H9 (cell line): ENCODE results near the gene PLXNC1. TPM values are rescaled to one million over a fixed set of nuclear protein-coding genes. Genes with fewer than 3 reads are reported as not detected.

Experiments used
- DNase-seq: peaks from one replicate; pipeline ENCODE4 v3.0.0-alpha.2; 2017
- H2AFZ ChIP-seq: one replicate; pipeline ENCODE4 v1.6.1; 2013; ENCODE audit warnings: mild to moderate bottlenecking, low read length, control low read depth, moderate library complexity
- H2AK5ac ChIP-seq: 2 replicates; pipeline ENCODE4 v1.6.1; 2013; ENCODE audit warnings: low read length, control low read depth, mixed read lengths; ENCODE audit not compliant: insufficient read length
- H2BK120ac ChIP-seq: one replicate; pipeline ENCODE4 v1.6.1; 2013; ENCODE audit warnings: low read depth, mild to moderate bottlenecking, low read length, control low read depth, inconsistent platforms; ENCODE audit not compliant: poor library complexity, severe bottlenecking
- H2BK12ac ChIP-seq: 2 replicates; pipeline ENCODE4 v1.6.1; 2013; ENCODE audit warnings: low read length, control low read depth, mixed read lengths, low read depth; ENCODE audit not compliant: insufficient read length
- H2BK15ac ChIP-seq: 2 replicates; pipeline ENCODE4 v1.6.1; 2013; ENCODE audit warnings: low read depth, low read length, control low read depth
- H2BK20ac ChIP-seq: one replicate; pipeline ENCODE4 v1.6.1; 2013; ENCODE audit warnings: low read depth, mild to moderate bottlenecking, low read length, control low read depth, inconsistent platforms; ENCODE audit not compliant: poor library complexity, severe bottlenecking
- H2BK5ac ChIP-seq: 2 replicates; pipeline ENCODE4 v1.6.1; 2013; ENCODE audit warnings: low read length, control low read depth, mixed read lengths; ENCODE audit not compliant: insufficient read length
- H3K14ac ChIP-seq: 2 replicates; pipeline ENCODE4 v1.6.1; 2013; ENCODE audit warnings: low read length, control low read depth; ENCODE audit not compliant: insufficient read depth
- H3K18ac ChIP-seq: 2 replicates; pipeline ENCODE4 v1.6.1; 2013; ENCODE audit warnings: low read depth, mild to moderate bottlenecking, mixed read lengths, low read length, control low read depth; ENCODE audit not compliant: insufficient read length
- H3K23ac ChIP-seq: 2 replicates; pipeline ENCODE4 v1.6.1; 2013; ENCODE audit warnings: low read length, control low read depth, mixed read lengths, low read depth; ENCODE audit not compliant: insufficient read length
- H3K23me2 ChIP-seq: 2 replicates; pipeline ENCODE4 v1.6.1; 2013; ENCODE audit warnings: low read depth, mild to moderate bottlenecking, mixed read lengths, low read length, control low read depth; ENCODE audit not compliant: insufficient read length, poor library complexity, severe bottlenecking
- H3K27ac ChIP-seq: 2 replicates; pipeline ENCODE4 v1.5.1; 2013; ENCODE audit warnings: low read length, control low read depth, mixed read lengths, low read depth; ENCODE audit not compliant: insufficient read length
- H3K27me3 ChIP-seq: 2 replicates; pipeline ENCODE4 v1.6.1; 2013; ENCODE audit warnings: low read length, control low read depth, inconsistent platforms; ENCODE audit not compliant: insufficient read depth
- H3K4ac ChIP-seq: 2 replicates; pipeline ENCODE4 v1.6.1; 2013; ENCODE audit warnings: low read depth, mild to moderate bottlenecking, control low read depth, inconsistent platforms, low read length, moderate library complexity
- H3K4me1 ChIP-seq: 2 replicates; pipeline ENCODE4 v1.6.1; 2013; ENCODE audit warnings: low read length, control low read depth, inconsistent platforms; ENCODE audit not compliant: insufficient read depth
- H3K4me2 ChIP-seq: 2 replicates; pipeline ENCODE4 v1.6.1; 2013; ENCODE audit warnings: low read length, control low read depth, mixed read lengths; ENCODE audit not compliant: insufficient read length, insufficient read depth
- H3K56ac ChIP-seq: 2 replicates; pipeline ENCODE4 v1.6.1; 2013; ENCODE audit warnings: low read depth, mild to moderate bottlenecking, mixed read lengths, low read length, control low read depth; ENCODE audit not compliant: insufficient read length
- H3K79me1 ChIP-seq: 2 replicates; pipeline ENCODE4 v1.6.1; 2013; ENCODE audit warnings: low read depth, mild to moderate bottlenecking, moderate library complexity, low read length, control low read depth, inconsistent platforms; ENCODE audit not compliant: insufficient read depth, poor library complexity, severe bottlenecking
- H3K79me2 ChIP-seq: 2 replicates; pipeline ENCODE4 v1.6.1; 2013; ENCODE audit warnings: low read length, control low read depth, inconsistent platforms; ENCODE audit not compliant: insufficient read depth
- H3K9ac ChIP-seq: 2 replicates; pipeline ENCODE4 v1.6.1; 2013; ENCODE audit warnings: low read length, control low read depth, mixed read lengths; ENCODE audit not compliant: insufficient read length; ENCODE audit errors: extremely low read depth
- H3K9me3 ChIP-seq: one replicate; pipeline ENCODE4 v1.6.1; 2013; ENCODE audit warnings: low read depth, low read length, inconsistent platforms; ENCODE audit not compliant: control insufficient read depth
- H3T11ph ChIP-seq: one replicate; pipeline ENCODE4 v1.6.1; 2013; ENCODE audit warnings: mild to moderate bottlenecking, low read length, control low read depth, inconsistent platforms
- H4K20me1 ChIP-seq: one replicate; pipeline ENCODE4 v1.6.1; 2013; ENCODE audit not compliant: control insufficient read depth, insufficient read length, insufficient read depth
- H4K5ac ChIP-seq: 2 replicates; pipeline ENCODE4 v1.6.1; 2013; ENCODE audit warnings: low read depth, mild to moderate bottlenecking, mixed read lengths, low read length, control low read depth; ENCODE audit not compliant: insufficient read length
- H4K8ac ChIP-seq: replicated peaks from 2 replicates; pipeline ENCODE4 v1.6.1; 2013; ENCODE audit warnings: low read length, control low read depth, mixed read lengths, low read depth; ENCODE audit not compliant: insufficient read length
- H4K91ac ChIP-seq: 2 replicates; pipeline ENCODE4 v1.6.1; 2013; ENCODE audit warnings: low read depth, mild to moderate bottlenecking, moderate library complexity, mixed read lengths, low read length, control low read depth; ENCODE audit not compliant: insufficient read length
- H3K27ac Mint-ChIP-seq, 3 experiments: 2 replicates in 2 of 3; 3 replicates in 1 of 3; pipeline ENCODE4 v1.8.0; 2020 to 2021; ENCODE audit warnings: mixed read lengths in 3 of 3, mild to moderate bottlenecking in 1 of 3, moderate library complexity in 1 of 3
- H3K27me3 Mint-ChIP-seq: 2 replicates; pipeline ENCODE4 v1.8.0; 2021; ENCODE audit warnings: low read depth, mild to moderate bottlenecking, moderate library complexity, mixed read lengths
- H3K36me3 Mint-ChIP-seq, 3 experiments: 2 replicates in 2 of 3; 3 replicates in 1 of 3; pipeline ENCODE4 v1.8.0; 2020 to 2021; ENCODE audit warnings: low read depth in 3 of 3, mixed read lengths in 3 of 3; ENCODE audit not compliant: insufficient read depth in 1 of 3
- H3K4me1 Mint-ChIP-seq, 2 experiments: 2 replicates each; pipeline ENCODE4 v1.8.0; 2020; ENCODE audit warnings: mixed read lengths in 2 of 2
- H3K4me3 Mint-ChIP-seq, 2 experiments: 2 replicates in 1 of 2; 3 replicates in 1 of 2; pipeline ENCODE4 v1.8.0; 2020 to 2021; ENCODE audit warnings: mild to moderate bottlenecking in 2 of 2, mixed read lengths in 2 of 2, moderate library complexity in 1 of 2
- H3K9me3 Mint-ChIP-seq, 2 experiments: 2 replicates in 1 of 2; 3 replicates in 1 of 2; pipeline ENCODE4 v1.8.0; 2020; ENCODE audit warnings: mild to moderate bottlenecking in 2 of 2, mixed read lengths in 2 of 2, moderate library complexity in 1 of 2
- CTCF ChIP-seq: fragments of 200-600 bp; sonication (generic); conservative IDR thresholded peaks from 3 replicates; pipeline ENCODE4 v1.8.0; 2021; ENCODE audit warnings: antibody characterized with exemption, mild to moderate bottlenecking
- WGBS: extraction: QIAGEN DNeasy Blood & Tissue Kit; methylation state at CpG from one replicate; pipeline ENCODE4 v1.1.7; 2013; ENCODE audit warnings: missing lambda C conversion rate, low lambda C conversion rate, mixed read lengths; ENCODE audit not compliant: insufficient read length; ENCODE audit errors: extremely low coverage; 5-methylcytosine and 5-hydroxymethylcytosine counted together
- total RNA-seq: library from RNA; stranded (reverse); gene quantifications from 2 replicates; pipeline ENCODE4 v1.2.1, GENCODE V29; 2021

PLXNC1 gene
- total RNA-seq, 1 experiment from 2014 or later: 1.2 TPM

- no peak overlapping the region for H3K23ac ChIP-seq
- no peaks in the 10 kb centered on the region for H3K79me2 ChIP-seq
- no peak for DNase-seq
- H3K14ac ChIP-seq: no peak overlapping the region
- H3K27ac ChIP-seq: no peak overlapping the region
- H3K27me3 ChIP-seq: no peaks in the 10 kb centered on the region
- H2BK120ac ChIP-seq: no peak overlapping the region
- Mint-ChIP-seq H3K27ac (no peak overlapping the region), H3K4me1 (peaks cover 0 to 8% of the 10 kb centered on the region in 2 experiments; a peak in 2 of 4 replicates), H3K4me3 (no peak overlapping the region), H3K36me3 (peaks cover 12 to 29% (median 18%) of the 10 kb centered on the region in 3 experiments), H3K9me3 (no peaks in the 10 kb centered on the region), H3K27me3 (no peaks in the 10 kb centered on the region)
- no peak for TF ChIP-seq CTCF
- H2BK15ac ChIP-seq: no peak overlapping the region
- no peak overlapping the region for H4K5ac ChIP-seq
- H2BK12ac ChIP-seq: no peak overlapping the region
- no peak overlapping the region for H3K4me2 ChIP-seq
- no peaks in the 10 kb centered on the region for H3K4me1 ChIP-seq
- no peak overlapping the region for H2BK5ac ChIP-seq
- no peak overlapping the region for H3K18ac ChIP-seq
- no CpG with 5 or more reads among the region's 6 CpGs for WGBS
- H3K79me1 ChIP-seq: no peaks in the 10 kb centered on the region
- H4K91ac ChIP-seq: no peak overlapping the region
- H4K8ac ChIP-seq: no peak overlapping the region
- no peak overlapping the region for H3T11ph ChIP-seq
- H4K20me1 ChIP-seq: no peaks in the 10 kb centered on the region
- no peak overlapping the region for H2AFZ ChIP-seq
- no peak overlapping the region for H2AK5ac ChIP-seq
- no peak overlapping the region for H3K9ac ChIP-seq
- H2BK20ac ChIP-seq: no peak overlapping the region
- no peak overlapping the region for H3K4ac ChIP-seq
- no peak overlapping the region for H3K56ac ChIP-seq
- H3K23me2 ChIP-seq: no peaks in the 10 kb centered on the region
- H3K9me3 ChIP-seq: no peaks in the 10 kb centered on the region
Observed at GRCh38 chr12:94297096-94297699, 148.8 kb downstream of the PLXNC1 start.
